Measurements from ENCODE around the gene CERK.

DNA sequence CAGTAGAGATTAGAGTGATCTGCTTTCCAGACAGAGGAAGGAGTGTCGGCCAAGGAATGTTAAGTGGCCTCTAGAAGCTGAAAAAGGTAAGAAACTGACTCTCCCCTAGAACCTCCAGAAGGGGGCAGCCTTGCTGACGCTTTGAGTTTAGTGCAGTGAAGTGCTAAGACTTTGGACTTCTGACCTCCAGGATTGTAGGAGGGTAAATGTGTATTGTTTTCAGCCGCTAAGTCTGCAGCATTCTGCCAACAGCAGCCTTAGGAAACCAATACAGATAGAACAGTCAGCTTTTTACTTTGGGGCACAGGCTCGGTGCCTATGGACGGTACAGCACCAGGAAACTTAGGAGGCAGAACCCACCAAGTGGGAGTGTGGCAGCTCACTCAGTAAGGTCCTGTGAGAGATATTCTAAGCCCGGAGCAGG is 20.8 kb upstream of the CERK start:
- TF ChIP-seq, protein P1, sequence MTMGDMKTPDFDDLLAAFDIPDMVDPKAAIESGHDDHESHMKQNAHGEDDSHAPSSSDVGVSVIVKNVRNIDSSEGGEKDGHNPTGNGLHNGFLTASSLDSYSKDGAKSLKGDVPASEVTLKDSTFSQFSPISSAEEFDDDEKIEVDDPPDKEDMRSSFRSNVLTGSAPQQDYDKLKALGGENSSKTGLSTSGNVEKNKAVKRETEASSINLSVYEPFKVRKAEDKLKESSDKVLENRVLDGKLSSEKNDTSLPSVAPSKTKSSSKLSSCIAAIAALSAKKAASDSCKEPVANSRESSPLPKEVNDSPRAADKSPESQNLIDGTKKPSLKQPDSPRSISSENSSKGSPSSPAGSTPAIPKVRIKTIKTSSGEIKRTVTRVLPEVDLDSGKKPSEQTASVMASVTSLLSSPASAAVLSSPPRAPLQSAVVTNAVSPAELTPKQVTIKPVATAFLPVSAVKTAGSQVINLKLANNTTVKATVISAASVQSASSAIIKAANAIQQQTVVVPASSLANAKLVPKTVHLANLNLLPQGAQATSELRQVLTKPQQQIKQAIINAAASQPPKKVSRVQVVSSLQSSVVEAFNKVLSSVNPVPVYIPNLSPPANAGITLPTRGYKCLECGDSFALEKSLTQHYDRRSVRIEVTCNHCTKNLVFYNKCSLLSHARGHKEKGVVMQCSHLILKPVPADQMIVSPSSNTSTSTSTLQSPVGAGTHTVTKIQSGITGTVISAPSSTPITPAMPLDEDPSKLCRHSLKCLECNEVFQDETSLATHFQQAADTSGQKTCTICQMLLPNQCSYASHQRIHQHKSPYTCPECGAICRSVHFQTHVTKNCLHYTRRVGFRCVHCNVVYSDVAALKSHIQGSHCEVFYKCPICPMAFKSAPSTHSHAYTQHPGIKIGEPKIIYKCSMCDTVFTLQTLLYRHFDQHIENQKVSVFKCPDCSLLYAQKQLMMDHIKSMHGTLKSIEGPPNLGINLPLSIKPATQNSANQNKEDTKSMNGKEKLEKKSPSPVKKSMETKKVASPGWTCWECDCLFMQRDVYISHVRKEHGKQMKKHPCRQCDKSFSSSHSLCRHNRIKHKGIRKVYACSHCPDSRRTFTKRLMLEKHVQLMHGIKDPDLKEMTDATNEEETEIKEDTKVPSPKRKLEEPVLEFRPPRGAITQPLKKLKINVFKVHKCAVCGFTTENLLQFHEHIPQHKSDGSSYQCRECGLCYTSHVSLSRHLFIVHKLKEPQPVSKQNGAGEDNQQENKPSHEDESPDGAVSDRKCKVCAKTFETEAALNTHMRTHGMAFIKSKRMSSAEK (CRISPR knock-in tag; IDR thresholded peaks at IDR 0.05; ENCODE audit: borderline replicate concordance): no peak
- TF ChIP-seq, protein P2, sequence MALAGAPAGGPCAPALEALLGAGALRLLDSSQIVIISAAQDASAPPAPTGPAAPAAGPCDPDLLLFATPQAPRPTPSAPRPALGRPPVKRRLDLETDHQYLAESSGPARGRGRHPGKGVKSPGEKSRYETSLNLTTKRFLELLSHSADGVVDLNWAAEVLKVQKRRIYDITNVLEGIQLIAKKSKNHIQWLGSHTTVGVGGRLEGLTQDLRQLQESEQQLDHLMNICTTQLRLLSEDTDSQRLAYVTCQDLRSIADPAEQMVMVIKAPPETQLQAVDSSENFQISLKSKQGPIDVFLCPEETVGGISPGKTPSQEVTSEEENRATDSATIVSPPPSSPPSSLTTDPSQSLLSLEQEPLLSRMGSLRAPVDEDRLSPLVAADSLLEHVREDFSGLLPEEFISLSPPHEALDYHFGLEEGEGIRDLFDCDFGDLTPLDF (CRISPR knock-in tag; IDR thresholded peaks at IDR 0.05): no peak
- TF ChIP-seq, protein P3, sequence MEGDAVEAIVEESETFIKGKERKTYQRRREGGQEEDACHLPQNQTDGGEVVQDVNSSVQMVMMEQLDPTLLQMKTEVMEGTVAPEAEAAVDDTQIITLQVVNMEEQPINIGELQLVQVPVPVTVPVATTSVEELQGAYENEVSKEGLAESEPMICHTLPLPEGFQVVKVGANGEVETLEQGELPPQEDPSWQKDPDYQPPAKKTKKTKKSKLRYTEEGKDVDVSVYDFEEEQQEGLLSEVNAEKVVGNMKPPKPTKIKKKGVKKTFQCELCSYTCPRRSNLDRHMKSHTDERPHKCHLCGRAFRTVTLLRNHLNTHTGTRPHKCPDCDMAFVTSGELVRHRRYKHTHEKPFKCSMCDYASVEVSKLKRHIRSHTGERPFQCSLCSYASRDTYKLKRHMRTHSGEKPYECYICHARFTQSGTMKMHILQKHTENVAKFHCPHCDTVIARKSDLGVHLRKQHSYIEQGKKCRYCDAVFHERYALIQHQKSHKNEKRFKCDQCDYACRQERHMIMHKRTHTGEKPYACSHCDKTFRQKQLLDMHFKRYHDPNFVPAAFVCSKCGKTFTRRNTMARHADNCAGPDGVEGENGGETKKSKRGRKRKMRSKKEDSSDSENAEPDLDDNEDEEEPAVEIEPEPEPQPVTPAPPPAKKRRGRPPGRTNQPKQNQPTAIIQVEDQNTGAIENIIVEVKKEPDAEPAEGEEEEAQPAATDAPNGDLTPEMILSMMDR (IDR thresholded peaks at IDR 0.05): peak; percentile 53; the same call in 1 of the 2 replicates
- no peak for TF ChIP-seq NFE2L1 (CRISPR knock-in tag; IDR thresholded peaks at IDR 0.05)

Data from WTC11 (cell line).